H9 (cell line): ENCODE measurements around the gene IL25. TPM values are rescaled to one million over a fixed set of nuclear protein-coding genes. Genes with fewer than 3 reads are reported as not detected.

ENCODE experiments used
- DNase-seq: peaks from one replicate; pipeline ENCODE4 v3.0.0-alpha.2; 2017
- H2AFZ ChIP-seq: one replicate; pipeline ENCODE4 v1.6.1; 2013; ENCODE audit warnings: mild to moderate bottlenecking, low read length, control low read depth, moderate library complexity
- H2AK5ac ChIP-seq: 2 replicates; pipeline ENCODE4 v1.6.1; 2013; ENCODE audit warnings: low read length, control low read depth, mixed read lengths; ENCODE audit not compliant: insufficient read length
- H2BK120ac ChIP-seq: one replicate; pipeline ENCODE4 v1.6.1; 2013; ENCODE audit warnings: low read depth, mild to moderate bottlenecking, low read length, control low read depth, inconsistent platforms; ENCODE audit not compliant: poor library complexity, severe bottlenecking
- H2BK12ac ChIP-seq: 2 replicates; pipeline ENCODE4 v1.6.1; 2013; ENCODE audit warnings: low read length, control low read depth, mixed read lengths, low read depth; ENCODE audit not compliant: insufficient read length
- H2BK15ac ChIP-seq: 2 replicates; pipeline ENCODE4 v1.6.1; 2013; ENCODE audit warnings: low read depth, low read length, control low read depth
- H2BK20ac ChIP-seq: one replicate; pipeline ENCODE4 v1.6.1; 2013; ENCODE audit warnings: low read depth, mild to moderate bottlenecking, low read length, control low read depth, inconsistent platforms; ENCODE audit not compliant: poor library complexity, severe bottlenecking
- H2BK5ac ChIP-seq: 2 replicates; pipeline ENCODE4 v1.6.1; 2013; ENCODE audit warnings: low read length, control low read depth, mixed read lengths; ENCODE audit not compliant: insufficient read length
- H3K14ac ChIP-seq: 2 replicates; pipeline ENCODE4 v1.6.1; 2013; ENCODE audit warnings: low read length, control low read depth; ENCODE audit not compliant: insufficient read depth
- H3K18ac ChIP-seq: 2 replicates; pipeline ENCODE4 v1.6.1; 2013; ENCODE audit warnings: low read depth, mild to moderate bottlenecking, mixed read lengths, low read length, control low read depth; ENCODE audit not compliant: insufficient read length
- H3K23ac ChIP-seq: 2 replicates; pipeline ENCODE4 v1.6.1; 2013; ENCODE audit warnings: low read length, control low read depth, mixed read lengths, low read depth; ENCODE audit not compliant: insufficient read length
- H3K23me2 ChIP-seq: 2 replicates; pipeline ENCODE4 v1.6.1; 2013; ENCODE audit warnings: low read depth, mild to moderate bottlenecking, mixed read lengths, low read length, control low read depth; ENCODE audit not compliant: insufficient read length, poor library complexity, severe bottlenecking
- H3K27ac ChIP-seq: 2 replicates; pipeline ENCODE4 v1.5.1; 2013; ENCODE audit warnings: low read length, control low read depth, mixed read lengths, low read depth; ENCODE audit not compliant: insufficient read length
- H3K27me3 ChIP-seq: 2 replicates; pipeline ENCODE4 v1.6.1; 2013; ENCODE audit warnings: low read length, control low read depth, inconsistent platforms; ENCODE audit not compliant: insufficient read depth
- H3K4ac ChIP-seq: 2 replicates; pipeline ENCODE4 v1.6.1; 2013; ENCODE audit warnings: low read depth, mild to moderate bottlenecking, control low read depth, inconsistent platforms, low read length, moderate library complexity
- H3K4me1 ChIP-seq: 2 replicates; pipeline ENCODE4 v1.6.1; 2013; ENCODE audit warnings: low read length, control low read depth, inconsistent platforms; ENCODE audit not compliant: insufficient read depth
- H3K4me2 ChIP-seq: 2 replicates; pipeline ENCODE4 v1.6.1; 2013; ENCODE audit warnings: low read length, control low read depth, mixed read lengths; ENCODE audit not compliant: insufficient read length, insufficient read depth
- H3K56ac ChIP-seq: 2 replicates; pipeline ENCODE4 v1.6.1; 2013; ENCODE audit warnings: low read depth, mild to moderate bottlenecking, mixed read lengths, low read length, control low read depth; ENCODE audit not compliant: insufficient read length
- H3K79me1 ChIP-seq: 2 replicates; pipeline ENCODE4 v1.6.1; 2013; ENCODE audit warnings: low read depth, mild to moderate bottlenecking, moderate library complexity, low read length, control low read depth, inconsistent platforms; ENCODE audit not compliant: insufficient read depth, poor library complexity, severe bottlenecking
- H3K79me2 ChIP-seq: 2 replicates; pipeline ENCODE4 v1.6.1; 2013; ENCODE audit warnings: low read length, control low read depth, inconsistent platforms; ENCODE audit not compliant: insufficient read depth
- H3K9ac ChIP-seq: 2 replicates; pipeline ENCODE4 v1.6.1; 2013; ENCODE audit warnings: low read length, control low read depth, mixed read lengths; ENCODE audit not compliant: insufficient read length; ENCODE audit errors: extremely low read depth
- H3K9me3 ChIP-seq: one replicate; pipeline ENCODE4 v1.6.1; 2013; ENCODE audit warnings: low read depth, low read length, inconsistent platforms; ENCODE audit not compliant: control insufficient read depth
- H3T11ph ChIP-seq: one replicate; pipeline ENCODE4 v1.6.1; 2013; ENCODE audit warnings: mild to moderate bottlenecking, low read length, control low read depth, inconsistent platforms
- H4K20me1 ChIP-seq: one replicate; pipeline ENCODE4 v1.6.1; 2013; ENCODE audit not compliant: control insufficient read depth, insufficient read length, insufficient read depth
- H4K5ac ChIP-seq: 2 replicates; pipeline ENCODE4 v1.6.1; 2013; ENCODE audit warnings: low read depth, mild to moderate bottlenecking, mixed read lengths, low read length, control low read depth; ENCODE audit not compliant: insufficient read length
- H4K8ac ChIP-seq: replicated peaks from 2 replicates; pipeline ENCODE4 v1.6.1; 2013; ENCODE audit warnings: low read length, control low read depth, mixed read lengths, low read depth; ENCODE audit not compliant: insufficient read length
- H4K91ac ChIP-seq: 2 replicates; pipeline ENCODE4 v1.6.1; 2013; ENCODE audit warnings: low read depth, mild to moderate bottlenecking, moderate library complexity, mixed read lengths, low read length, control low read depth; ENCODE audit not compliant: insufficient read length
- H3K27ac Mint-ChIP-seq, 3 experiments: 2 replicates in 2 of 3; 3 replicates in 1 of 3; pipeline ENCODE4 v1.8.0; 2020 to 2021; ENCODE audit warnings: mixed read lengths in 3 of 3, mild to moderate bottlenecking in 1 of 3, moderate library complexity in 1 of 3
- H3K27me3 Mint-ChIP-seq: 2 replicates; pipeline ENCODE4 v1.8.0; 2021; ENCODE audit warnings: low read depth, mild to moderate bottlenecking, moderate library complexity, mixed read lengths
- H3K36me3 Mint-ChIP-seq, 3 experiments: 2 replicates in 2 of 3; 3 replicates in 1 of 3; pipeline ENCODE4 v1.8.0; 2020 to 2021; ENCODE audit warnings: low read depth in 3 of 3, mixed read lengths in 3 of 3; ENCODE audit not compliant: insufficient read depth in 1 of 3
- H3K4me1 Mint-ChIP-seq, 2 experiments: 2 replicates each; pipeline ENCODE4 v1.8.0; 2020; ENCODE audit warnings: mixed read lengths in 2 of 2
- H3K4me3 Mint-ChIP-seq, 2 experiments: 2 replicates in 1 of 2; 3 replicates in 1 of 2; pipeline ENCODE4 v1.8.0; 2020 to 2021; ENCODE audit warnings: mild to moderate bottlenecking in 2 of 2, mixed read lengths in 2 of 2, moderate library complexity in 1 of 2
- H3K9me3 Mint-ChIP-seq, 2 experiments: 2 replicates in 1 of 2; 3 replicates in 1 of 2; pipeline ENCODE4 v1.8.0; 2020; ENCODE audit warnings: mild to moderate bottlenecking in 2 of 2, mixed read lengths in 2 of 2, moderate library complexity in 1 of 2
- WGBS: extraction: QIAGEN DNeasy Blood & Tissue Kit; methylation state at CpG from one replicate; pipeline ENCODE4 v1.1.7; 2013; ENCODE audit warnings: missing lambda C conversion rate, low lambda C conversion rate, mixed read lengths; ENCODE audit not compliant: insufficient read length; ENCODE audit errors: extremely low coverage; 5-methylcytosine and 5-hydroxymethylcytosine counted together
- total RNA-seq: library from RNA; stranded (reverse); gene quantifications from 2 replicates; pipeline ENCODE4 v1.2.1, GENCODE V29; 2021
- TF ChIP-seq, protein P1 (sequence below): fragments of 200-600 bp; sonication (generic); conservative IDR thresholded peaks from 3 replicates; pipeline ENCODE4 v1.8.0; 2021; ENCODE audit warnings: antibody characterized with exemption, mild to moderate bottlenecking

IL25 gene
- total RNA-seq, 1 experiment from 2014 or later: not detected

DNA sequence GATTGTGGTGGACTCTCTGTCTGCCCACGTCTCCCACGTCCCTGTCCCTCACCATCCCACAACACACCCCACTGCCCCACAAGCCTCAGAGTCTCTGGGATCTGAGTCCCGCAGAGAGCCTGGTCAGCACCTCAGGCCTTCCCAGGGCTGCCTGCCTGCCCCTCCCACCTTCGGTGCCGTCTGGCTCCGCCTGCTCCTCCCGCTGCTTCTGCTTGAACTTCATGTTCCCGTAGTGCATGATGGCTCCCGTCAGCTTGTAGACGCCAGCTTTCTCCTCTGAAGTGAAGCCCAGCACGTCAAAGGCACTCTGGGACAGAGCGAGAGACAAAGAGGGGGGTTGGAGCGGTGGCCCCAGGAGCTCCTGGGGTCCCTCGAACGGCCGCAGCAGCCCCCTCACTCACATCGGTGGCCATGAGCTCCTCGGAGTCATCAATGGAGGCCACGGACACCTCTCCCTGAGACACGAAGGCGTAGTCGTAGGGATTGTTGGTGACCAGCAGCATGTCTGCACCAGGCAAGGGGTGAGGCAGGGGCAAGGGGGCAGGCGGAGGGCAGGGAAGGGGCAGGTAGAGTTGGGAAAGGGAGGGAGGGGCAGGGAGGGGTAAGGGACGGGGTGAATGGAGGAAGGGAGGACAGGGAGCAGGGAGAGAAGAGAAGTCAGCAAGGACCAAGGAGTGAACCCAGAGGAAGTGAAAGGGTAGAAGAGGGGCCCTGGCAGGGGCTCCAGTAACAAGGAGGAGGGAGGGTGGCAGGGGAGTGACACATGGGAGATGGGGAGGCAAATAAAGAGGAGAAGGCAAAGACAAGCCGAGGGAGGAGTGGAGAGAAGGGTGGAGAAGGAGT is 29.9 kb downstream of the IL25 start:
- H3K4me2 ChIP-seq: no peak overlapping the region
- H4K5ac ChIP-seq: no peak overlapping the region
- H2BK12ac ChIP-seq: no peak overlapping the region
- TF ChIP-seq, protein P1, sequence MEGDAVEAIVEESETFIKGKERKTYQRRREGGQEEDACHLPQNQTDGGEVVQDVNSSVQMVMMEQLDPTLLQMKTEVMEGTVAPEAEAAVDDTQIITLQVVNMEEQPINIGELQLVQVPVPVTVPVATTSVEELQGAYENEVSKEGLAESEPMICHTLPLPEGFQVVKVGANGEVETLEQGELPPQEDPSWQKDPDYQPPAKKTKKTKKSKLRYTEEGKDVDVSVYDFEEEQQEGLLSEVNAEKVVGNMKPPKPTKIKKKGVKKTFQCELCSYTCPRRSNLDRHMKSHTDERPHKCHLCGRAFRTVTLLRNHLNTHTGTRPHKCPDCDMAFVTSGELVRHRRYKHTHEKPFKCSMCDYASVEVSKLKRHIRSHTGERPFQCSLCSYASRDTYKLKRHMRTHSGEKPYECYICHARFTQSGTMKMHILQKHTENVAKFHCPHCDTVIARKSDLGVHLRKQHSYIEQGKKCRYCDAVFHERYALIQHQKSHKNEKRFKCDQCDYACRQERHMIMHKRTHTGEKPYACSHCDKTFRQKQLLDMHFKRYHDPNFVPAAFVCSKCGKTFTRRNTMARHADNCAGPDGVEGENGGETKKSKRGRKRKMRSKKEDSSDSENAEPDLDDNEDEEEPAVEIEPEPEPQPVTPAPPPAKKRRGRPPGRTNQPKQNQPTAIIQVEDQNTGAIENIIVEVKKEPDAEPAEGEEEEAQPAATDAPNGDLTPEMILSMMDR: no peak
- no peak overlapping the region for H3K23ac ChIP-seq
- H3K79me2 ChIP-seq: no peaks in the 10 kb centered on the region
- H3K27ac ChIP-seq: no peak overlapping the region
- no peak overlapping the region for H2BK5ac ChIP-seq
- H3K4me1 ChIP-seq: no peaks in the 10 kb centered on the region
- no peak overlapping the region for H2AK5ac ChIP-seq
- H2BK15ac ChIP-seq: no peak overlapping the region
- peak overlapping the region; percentile 9; the same call in 1 of the 2 replicates for H3K14ac ChIP-seq
- H3K56ac ChIP-seq: no peak overlapping the region
- no peak overlapping the region for H2BK120ac ChIP-seq
- no peaks in the 10 kb centered on the region for H4K20me1 ChIP-seq
- no peaks in the 10 kb centered on the region for H3K36me3 Mint-ChIP-seq
- H3K27me3 Mint-ChIP-seq: peaks cover 56% of the 10 kb centered on the region
- H3K79me1 ChIP-seq: no peaks in the 10 kb centered on the region
- H3K18ac ChIP-seq: no peak overlapping the region
- H3K9ac ChIP-seq: no peak overlapping the region
- no CpG with 5 or more reads among the region's 25 CpGs for WGBS
- H3K9me3 ChIP-seq: no peaks in the 10 kb centered on the region
- no peak overlapping the region for H4K91ac ChIP-seq
- H3K27ac Mint-ChIP-seq: no peak overlapping the region; a peak in 1 of 7 replicates
- no peak overlapping the region; a peak in 1 of 5 replicates for H3K4me3 Mint-ChIP-seq
- H3K4me1 Mint-ChIP-seq: peaks cover 11 to 15% of the 10 kb centered on the region in 2 experiments
- H3K23me2 ChIP-seq: no peaks in the 10 kb centered on the region
- no peak overlapping the region for H3T11ph ChIP-seq
- no peak overlapping the region for H3K4ac ChIP-seq
- H3K9me3 Mint-ChIP-seq: no peaks in the 10 kb centered on the region; a peak in 1 of 5 replicates
- DNase-seq: peak; percentile 58
- no peak overlapping the region for H4K8ac ChIP-seq
- no peak overlapping the region for H2AFZ ChIP-seq
- no peaks in the 10 kb centered on the region for H3K27me3 ChIP-seq
- no peak overlapping the region for H2BK20ac ChIP-seq
